HG03196 (cell line): ENCODE data around the gene POLDIP3.

Experiments used
- ATAC-seq: cut with Tn5 transposase; IDR thresholded peaks from one replicate; pipeline ENCODE4 v1.9.1; 2021; ENCODE audit not compliant: unreplicated experiment

POLDIP3 gene

DNA sequence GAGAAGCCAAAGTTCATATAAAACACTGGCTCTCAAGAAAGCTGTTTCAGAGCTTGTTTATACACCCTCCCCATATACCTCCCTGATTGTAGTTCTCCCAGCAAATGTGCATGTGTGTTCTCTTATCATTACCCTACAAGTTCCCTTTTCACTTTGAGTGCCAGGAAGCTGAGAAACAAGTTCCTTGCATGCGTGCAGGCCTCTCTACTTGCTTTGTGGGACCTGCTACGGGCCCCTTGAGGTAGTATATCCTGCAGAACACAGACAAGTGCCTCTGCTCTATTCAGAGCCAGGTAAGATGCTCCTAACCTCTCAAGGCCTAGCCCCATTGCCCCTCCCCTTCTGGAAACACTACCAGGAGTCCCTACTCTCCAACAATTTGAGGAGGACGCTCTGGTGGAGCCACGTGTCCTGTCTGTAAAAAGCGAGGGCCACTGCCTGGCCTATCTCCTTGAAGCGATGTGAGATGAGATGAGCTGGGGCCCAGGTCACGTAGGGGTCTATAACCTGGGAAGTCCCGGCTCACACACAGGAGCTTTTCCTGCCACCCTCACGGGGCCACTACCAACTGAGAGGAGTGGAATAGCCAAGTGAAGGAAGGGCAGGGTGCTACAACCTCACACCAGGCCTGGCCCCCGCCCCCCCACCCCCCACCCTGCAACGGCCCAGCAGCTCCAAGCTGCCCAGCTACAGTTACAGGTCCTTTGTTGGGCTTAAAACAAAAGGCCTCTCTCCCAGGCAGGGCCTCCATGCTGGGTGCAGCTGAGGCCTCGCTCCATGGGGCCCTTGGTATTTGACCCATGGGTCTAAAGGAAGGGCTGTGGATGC is 28.3 kb upstream of the POLDIP3 start:
- ATAC-seq, result no peak

DNA sequence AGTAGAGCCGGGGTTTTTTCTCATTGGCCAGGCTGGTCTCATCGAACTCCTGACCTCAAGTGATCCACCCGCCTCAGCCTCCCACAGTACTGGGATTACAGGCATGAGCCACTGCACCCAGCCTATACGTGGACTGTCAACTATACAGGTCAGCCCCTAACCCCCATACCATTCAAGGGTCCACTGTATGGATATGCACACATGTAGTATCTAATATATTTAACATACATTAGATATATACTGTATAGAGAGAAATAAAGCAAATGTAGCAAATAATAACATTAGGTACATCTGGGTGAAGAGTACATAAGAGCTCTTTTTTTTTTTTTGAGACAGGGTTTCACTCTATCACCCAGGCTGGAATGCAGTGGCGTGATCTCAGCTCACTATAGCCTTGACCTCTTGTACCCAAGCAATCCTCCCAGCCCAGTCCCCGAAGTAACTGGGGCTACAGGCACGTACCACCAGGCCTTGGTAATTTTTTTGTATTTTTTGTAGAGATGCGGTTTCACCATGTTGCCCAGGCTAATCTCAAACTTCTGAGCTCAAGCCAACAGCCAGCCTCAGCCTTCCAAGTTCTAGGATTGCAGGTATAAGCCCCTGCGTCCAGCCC is 27.2 kb upstream of the POLDIP3 start:
- no peak for ATAC-seq

DNA sequence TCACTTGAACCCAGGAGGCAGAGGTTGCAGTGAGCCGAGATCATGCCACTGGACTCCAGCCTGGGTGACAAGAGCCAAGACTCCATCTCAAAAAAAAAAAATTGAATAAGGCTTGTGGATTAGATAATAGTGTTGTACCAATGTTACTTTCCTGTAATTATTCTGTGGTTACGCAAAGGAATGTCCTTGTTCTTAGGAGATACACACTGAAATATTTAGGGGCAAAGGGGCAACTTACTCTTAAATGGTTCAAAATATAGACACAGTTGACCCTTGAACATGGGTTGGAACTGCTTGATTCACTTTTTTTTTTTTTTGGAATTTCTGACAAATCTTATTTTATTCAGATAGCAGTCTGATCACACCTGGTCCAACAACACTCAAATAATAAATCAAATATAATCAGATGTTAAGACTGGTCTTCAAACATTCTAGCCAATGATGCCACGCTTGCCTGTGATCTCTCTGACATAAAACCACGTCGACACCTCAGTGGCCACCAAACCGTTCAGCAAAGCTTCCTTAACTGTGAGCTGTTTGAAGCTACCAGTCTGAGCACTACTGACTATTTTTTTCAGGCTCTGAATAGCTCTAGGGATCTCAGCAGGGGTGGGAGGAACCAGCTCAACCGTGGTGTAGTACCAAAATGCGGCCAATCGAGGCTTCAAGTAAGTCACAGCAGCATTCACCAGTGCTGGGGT is 25.0 kb upstream of the POLDIP3 start:
- ATAC-seq, result no peak

DNA sequence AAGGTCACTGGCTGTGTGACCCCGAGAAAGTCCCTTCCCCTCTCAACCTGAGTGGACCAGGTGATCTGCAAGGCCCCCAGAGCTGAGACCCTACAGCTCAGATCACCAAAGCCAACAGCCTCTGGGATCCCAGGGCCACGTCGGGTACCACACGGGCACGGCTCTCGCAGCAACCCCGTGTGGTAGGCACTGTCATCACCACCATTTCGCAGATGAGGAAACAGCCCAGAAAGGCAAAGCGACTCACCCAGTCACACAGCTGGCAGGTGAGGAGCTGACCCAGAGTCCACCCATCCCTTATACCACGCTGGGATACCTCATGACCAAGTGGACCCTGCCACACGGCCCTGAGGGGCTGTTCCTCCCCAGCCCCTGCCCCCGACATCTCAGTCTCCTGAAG is 22.9 kb upstream of the POLDIP3 start:
- ATAC-seq, result no peak

DNA sequence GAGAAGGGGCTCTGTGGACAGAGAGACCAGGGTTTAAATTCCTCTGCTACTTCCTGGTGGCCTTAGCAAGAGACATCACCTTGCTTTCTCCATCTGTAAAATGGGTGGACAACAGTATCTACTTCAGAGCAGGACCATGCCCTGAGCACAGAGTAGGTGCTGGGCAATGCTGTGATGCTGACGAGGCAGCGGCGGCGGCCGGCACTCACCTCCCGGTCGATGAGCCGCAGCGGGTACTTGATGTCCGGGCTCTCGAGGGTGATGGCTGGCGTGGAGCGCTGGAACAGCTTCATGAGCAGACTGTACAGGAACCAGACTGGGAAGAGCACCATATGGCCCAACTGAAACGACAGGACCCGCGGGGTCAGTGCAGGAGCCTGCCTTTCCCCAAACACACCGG is 21.8 kb upstream of the POLDIP3 start:
- no peak for ATAC-seq

DNA sequence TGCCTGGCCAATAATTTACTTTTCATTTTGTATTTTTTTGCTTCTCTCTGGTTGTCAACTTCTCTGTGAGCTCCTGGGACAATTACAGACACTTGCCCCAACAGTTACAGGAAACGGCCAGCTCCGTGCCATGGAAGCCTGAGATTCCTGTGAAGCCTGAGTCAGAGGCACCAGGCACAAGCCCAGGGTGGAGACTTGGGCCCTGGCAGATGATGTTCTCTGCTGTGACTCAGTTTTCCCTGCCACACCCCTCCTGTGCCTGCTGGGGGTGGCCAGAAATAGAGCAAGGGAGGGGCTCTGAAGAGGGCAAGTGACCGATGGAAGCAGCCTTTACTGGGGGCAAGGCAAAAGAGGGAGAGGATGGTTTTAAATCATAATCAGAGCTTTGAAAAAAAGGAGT is 20.8 kb upstream of the POLDIP3 start:
- no peak for ATAC-seq

DNA sequence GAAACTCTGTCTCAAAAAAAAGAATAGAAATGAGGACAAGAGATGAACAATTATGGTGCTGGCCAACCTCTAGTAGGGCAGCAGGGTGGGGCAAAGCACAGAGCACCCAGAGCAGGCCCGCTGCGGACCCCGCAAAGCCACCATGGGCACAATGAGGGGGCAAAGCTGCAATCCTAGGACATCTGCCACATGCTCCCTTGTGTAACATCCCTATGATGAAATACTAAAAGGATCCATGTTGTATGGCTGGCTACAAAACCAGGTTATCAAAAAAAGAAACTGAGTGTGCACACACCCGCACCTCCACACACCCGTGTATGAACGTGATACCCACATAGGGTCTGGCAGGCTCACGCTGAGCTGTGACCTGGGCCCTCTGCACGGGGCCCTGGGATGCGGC is 18.3 kb upstream of the POLDIP3 start:
- ATAC-seq, result no peak

DNA sequence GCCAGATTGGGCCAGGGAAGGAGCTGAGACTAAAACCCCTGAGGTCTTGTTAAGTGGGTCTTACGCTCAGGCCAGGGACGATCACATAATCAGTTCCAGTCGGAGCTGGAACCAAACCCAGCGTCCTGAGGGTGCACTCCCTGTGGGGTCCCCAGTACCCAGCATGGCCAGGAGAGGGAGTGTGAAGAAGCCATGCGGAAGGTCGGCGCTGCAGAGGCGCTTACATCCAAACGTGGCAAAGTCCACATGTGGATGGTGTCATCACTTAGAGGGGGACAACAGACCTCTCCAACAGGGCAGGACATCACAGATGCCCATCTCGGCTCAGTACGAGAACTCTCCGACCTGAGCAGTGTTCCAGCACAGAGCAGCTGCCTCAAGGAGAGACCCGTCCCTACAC is 17.4 kb upstream of the POLDIP3 start:
- ATAC-seq, result no peak

DNA sequence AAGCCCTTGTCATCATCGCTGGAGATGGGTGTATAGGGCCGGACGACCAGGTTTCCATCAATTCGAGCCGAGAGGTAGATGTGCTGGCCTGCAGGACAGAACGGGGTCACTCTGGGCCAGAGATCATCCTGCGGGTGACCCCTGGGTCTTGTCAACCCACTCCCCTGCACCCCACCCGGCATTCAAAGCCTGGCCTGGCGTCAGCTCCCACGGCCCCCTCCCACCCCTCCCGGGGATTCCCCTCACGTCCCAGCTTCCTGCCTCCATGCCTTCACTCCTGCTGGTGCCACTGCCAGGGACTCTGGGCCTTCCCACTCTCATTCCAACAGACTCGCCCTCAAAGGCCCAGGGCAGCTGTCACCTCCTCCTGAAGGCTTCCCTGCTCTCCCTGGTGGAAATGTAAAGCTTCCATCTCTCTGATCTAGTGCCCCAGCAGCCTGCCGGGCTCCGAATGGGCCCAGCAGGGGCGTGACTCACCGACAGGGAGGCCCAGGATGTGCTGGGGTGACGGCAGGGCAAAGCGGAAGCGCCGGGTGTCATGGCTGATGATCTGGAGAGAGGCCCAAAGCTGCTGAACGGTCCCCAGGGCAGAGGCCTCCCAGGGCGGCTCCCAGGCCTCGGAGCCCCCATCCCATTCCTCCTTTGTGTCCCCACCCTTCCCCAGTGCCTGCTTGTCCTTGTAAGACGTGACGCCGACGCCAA is 16.4 kb upstream of the POLDIP3 start:
- ATAC-seq, result no peak

DNA sequence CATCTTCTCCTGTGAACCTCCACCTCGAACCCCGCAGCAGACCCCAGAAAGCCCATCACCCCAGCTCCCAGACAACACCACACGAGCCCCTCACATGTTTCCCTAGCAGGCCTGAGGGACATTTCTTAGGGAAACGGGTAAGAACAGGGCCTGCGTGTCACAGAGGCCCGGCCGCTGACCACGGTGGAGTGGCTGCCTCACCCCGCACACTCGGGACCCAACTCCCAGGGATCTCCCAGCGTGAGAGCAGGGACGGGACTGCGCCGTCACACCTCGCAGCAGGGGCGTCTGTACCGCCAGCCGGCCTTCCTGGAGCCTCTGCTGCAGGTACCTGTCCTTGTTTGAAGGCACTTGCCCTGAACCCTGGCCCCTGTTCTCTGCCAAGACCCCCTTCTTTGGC is 15.5 kb upstream of the POLDIP3 start:
- ATAC-seq, result no peak

DNA sequence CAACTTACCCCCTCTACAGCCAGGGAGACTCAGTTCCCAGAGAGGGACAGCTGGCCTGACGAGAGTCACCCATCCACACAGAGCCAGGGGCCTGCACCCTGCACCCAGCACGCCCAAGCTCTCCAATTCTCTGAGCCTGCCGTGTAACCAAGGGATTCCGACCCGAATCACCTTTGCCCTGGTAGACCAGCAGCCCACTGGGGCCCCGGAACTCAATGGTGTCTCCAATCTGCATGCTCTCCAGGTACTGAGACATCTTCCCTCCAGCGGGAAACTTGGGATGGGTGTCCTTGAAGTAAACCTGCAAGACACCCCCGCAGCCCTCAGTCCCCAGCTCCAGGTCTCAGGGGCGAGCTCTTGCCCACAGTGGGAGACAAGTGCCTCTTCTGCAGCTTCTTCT is 13.3 kb upstream of the POLDIP3 start:
- ATAC-seq, result no peak

DNA sequence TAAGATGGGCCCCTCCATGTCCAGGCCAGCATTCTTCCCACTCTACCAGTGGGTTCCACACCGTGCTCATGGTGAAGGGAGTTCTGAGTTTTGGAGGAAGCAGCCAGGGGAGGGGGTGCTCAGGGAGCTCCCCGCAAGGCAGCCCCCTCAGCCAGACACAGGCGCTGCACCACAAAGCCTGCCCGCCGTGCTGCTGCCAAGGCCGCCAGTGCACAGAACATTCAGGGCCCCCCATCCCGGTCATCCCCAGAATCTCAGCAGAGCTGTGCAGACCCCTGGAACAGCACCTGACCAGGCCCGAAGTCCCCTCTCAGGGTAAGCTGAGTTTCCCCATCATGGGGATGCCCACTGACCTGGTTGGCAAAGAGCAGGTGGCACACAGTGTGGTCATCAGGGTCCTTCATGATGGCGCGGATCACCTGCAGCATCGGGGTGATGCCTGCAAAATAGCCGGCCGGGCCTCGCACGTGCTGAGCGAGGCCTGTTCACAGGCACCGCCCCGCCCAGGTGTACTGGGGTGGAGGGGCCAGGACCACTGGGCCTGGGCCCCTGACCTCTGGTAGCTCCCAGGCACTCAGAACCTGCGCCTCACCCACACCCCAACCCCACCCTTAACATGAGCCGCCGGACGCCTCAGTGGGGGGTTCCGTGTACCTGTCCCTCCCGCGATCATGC is 12.4 kb upstream of the POLDIP3 start:
- no peak for ATAC-seq

DNA sequence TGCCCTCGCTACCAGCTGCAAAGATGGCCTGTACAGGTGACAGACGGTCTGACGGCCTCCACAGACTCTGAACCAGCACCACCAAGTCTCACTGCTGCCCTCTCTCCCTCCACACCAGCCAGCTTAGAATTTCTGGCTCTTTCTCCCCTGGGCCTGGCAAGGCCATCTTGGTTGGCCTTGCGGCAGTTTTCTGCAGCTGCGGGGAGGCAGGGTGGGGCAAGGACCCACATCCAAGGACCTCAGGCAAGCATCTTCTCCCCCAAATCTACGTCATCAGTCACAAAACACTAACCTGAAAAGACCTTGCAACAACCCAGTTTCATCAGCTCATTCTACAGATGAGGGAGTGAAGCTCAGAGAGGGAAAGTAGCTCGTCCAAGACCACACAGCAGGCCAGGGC is 11.7 kb upstream of the POLDIP3 start:
- no peak for ATAC-seq

DNA sequence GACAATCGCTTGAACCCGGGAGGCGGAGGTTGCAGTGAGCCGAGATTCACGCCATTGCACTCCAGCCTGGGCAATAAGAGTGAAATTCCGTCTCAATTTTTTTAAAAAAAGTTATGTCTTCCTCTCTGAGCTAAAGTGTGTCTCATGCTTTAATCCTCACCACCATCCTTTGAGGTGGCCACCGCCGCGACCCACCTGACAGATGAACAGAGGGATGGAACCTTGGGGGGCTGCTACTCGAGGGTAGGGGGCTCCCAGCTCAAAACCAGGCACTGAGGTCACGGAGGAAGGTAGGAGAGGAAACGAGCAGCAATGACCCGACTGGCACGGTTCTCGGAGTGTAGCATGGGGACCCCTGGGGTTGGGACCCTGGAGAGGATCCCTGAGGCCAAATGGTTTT is 10.7 kb upstream of the POLDIP3 start:
- no peak for ATAC-seq

DNA sequence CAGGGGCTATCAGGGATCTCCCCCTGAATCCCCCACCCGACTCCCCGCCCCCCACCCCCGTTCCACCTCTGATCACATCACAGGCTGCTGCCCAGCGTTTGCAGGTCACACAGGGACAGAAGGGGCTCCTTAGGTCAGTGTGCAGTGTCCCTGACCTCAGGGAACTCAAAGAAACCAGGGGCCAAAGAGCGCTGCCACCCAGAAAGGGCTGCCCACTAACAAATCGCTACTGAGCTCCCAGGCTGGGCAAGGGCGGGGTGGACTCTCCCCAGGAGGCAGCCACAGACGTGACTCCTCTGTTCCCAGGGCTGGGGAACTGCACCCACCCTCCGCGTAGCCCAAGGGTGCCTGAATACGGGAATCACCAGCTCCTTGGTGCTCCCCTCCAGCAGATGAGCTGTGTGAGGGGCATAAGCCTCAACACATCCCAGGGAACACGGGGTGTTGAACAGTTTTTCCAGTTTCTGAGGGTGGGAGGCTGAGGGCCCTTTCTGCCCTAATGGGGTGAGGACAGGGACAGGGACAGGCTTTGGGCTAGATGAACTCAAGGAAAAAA is 9.9 kb upstream of the POLDIP3 start:
- ATAC-seq, result no peak

DNA sequence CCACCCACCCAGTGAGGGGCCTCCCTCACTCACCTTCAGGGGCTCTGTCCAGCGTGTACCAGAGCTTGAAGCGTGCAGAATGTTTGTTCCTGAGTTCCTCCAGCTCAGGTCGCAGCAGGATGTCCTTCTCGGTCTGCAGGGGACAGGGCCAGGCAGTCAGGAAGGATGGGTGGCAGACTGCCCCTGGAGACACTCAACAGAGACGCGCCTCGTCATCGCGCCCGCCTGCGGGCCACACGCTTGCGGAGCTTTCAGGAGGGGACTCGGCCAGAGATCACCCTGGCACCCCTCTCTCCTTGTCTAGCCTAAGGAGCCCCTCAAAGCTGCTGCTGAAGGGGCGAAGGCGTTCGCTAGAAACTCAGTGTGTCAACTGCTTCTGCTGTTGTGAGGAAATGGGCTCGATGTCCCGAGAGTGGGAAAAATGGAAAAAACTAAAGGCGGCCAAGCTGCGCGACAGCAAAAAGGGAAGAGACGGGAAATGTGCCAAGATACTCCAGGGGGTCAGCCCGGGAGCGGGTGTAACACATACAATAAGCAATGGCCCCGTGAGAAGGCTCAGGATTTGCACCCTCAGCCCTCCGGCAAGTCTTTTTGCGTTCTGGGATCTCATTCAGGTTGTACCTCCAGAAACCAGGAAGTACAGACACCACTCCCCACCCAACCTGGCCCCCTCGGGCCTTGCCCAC is 9.2 kb upstream of the POLDIP3 start:
- ATAC-seq, result no peak

DNA sequence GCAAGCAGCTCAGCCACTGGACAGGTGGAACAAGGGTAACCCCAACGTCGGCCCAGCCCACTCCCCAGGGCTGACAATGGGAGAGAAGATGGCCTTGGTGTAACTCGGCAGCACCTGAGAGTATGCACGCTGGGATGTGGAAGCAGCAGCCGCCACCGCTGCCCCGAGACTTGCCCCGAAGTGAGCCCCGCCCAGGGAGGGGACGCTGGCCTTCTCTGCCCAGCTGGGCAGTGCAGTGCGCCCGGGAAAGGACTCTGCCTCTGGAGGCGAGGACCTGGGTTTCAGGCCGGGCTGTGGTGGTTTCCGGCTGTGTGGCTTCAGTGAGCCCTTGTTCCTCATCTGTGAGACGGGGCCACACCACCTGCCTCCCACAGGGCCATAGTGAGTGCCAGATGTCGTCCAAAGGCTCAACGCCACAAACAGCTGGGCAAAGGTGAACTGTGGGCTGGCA is 8.6 kb upstream of the POLDIP3 start:
- ATAC-seq, result no peak

DNA sequence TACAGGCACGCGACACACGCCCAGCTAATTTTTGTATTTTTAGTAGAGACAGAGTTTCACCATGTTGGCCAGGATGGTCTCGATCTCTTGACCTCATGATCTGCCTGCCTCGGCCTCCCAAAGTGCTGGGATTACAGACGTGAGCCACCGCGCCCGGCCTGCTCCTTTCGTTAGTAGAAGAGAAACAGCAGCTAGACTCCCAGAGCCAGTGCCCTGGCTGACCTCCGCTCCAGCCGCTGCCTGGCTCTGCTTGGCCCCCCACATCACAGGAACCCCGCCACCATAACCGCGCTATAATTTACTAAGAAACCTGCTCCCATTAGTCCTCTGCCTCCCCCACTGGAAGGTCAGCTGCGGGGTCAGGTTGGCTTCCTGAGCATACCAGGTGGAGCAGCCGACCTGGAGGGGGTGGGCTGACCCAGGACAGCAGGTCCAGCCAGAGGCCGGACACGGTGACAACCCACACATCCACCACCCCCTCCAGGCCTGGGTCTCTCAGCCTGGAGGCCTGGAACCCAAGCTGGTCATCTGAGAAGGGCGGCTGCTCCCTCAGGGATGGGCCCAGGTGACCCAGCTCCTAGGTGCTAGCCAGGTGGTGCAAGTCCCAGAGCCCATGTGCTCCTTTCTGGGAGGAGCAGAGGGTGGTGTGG is 7.5 kb upstream of the POLDIP3 start:
- no peak for ATAC-seq

DNA sequence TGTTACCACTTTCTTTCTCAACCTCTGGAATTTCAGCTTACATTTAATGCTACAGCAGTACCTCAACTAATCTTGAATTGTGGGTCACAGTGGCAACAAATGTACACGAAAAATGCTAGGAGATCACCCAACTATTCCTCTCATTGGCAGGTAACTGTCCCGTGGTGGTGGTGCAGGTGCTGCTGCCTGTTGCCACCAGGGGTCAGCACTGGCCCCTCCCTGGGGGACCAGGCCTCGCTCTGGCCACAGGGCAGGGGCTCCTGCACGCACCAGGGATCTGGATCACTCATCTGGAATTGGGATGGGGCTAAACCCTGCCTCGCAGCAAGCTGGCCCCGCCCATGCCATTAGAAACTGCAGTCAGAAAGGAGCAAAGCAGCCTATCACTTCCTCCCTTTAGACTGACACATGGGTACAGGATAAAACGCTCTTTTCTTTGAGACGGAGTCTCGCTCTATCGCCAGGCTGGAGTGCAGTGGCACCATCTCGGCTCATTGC is 6.9 kb upstream of the POLDIP3 start:
- ATAC-seq, result no peak
